Activated CD4-positive, alpha-beta T cell treated with anti-CD3 and anti-CD28 coated beads, Interleukin-2, Interleukin-4, amounts not matched to agents 100 ng/mL and 50 ng/mL, durations not matched to agents 16 hours and 8 hours (primary cell): Measurements from ENCODE around the gene LRP5.
"Not testable (repeated sequence)": the region's sequence is repeated elsewhere in the genome, so short reads cannot be mapped to it uniquely, and the experiment has no call there.

Source experiments
- DNase-seq: peaks from one replicate; pipeline ENCODE4 v3.0.0-alpha.2; 2020; ENCODE audit warnings: low spot score

The LRP5 gene

GRCh38 chr11:68282141-68282860 lies 30.1 kb upstream of the LRP5 start:
- DNase-seq = peak; percentile 81

GRCh38 chr11:68282861-68283230 lies 29.5 kb upstream of the LRP5 start:
- DNase-seq = no peak

- not testable (repeated sequence) for DNase-seq
These were observed 27.8 kb upstream of the LRP5 start for GRCh38 chr11:68284588-68284987.

- no peak for DNase-seq
These were observed 25.0 kb upstream of the LRP5 start for GRCh38 chr11:68287419-68287818.

- DNase-seq = no peak
These were observed 22.9 kb upstream of the LRP5 start for GRCh38 chr11:68289456-68289855.

- DNase-seq = no peak
These were observed 18.7 kb upstream of the LRP5 start for GRCh38 chr11:68293708-68294107.

GRCh38 chr11:68295271-68295670 lies 17.1 kb upstream of the LRP5 start:
- DNase-seq = no peak

- no peak for DNase-seq
These were observed 16.5 kb upstream of the LRP5 start for GRCh38 chr11:68295940-68296339.

GRCh38 chr11:68296344-68297051 lies 15.9 kb upstream of the LRP5 start:
- DNase-seq = no peak

- no peak for DNase-seq
These were observed 15.4 kb upstream of the LRP5 start for GRCh38 chr11:68297052-68297378.

GRCh38 chr11:68297494-68297811 lies 14.9 kb upstream of the LRP5 start:
- no peak for DNase-seq

- DNase-seq = peak; percentile 75
These were observed 14.4 kb upstream of the LRP5 start for GRCh38 chr11:68297812-68298658.

GRCh38 chr11:68298659-68299516 lies 13.5 kb upstream of the LRP5 start:
- no peak for DNase-seq

- DNase-seq = not testable (repeated sequence)
These were observed 12.9 kb upstream of the LRP5 start for GRCh38 chr11:68299517-68299879.

- DNase-seq = no peak
These were observed 12.1 kb upstream of the LRP5 start for GRCh38 chr11:68300076-68300830.

GRCh38 chr11:68302256-68302655 lies 10.1 kb upstream of the LRP5 start:
- DNase-seq = no peak

GRCh38 chr11:68302670-68303069 lies 9.7 kb upstream of the LRP5 start:
- DNase-seq = no peak

GRCh38 chr11:68303083-68303482 lies 9.3 kb upstream of the LRP5 start:
- no peak for DNase-seq

- no peak for DNase-seq
These were observed 8.2 kb upstream of the LRP5 start for GRCh38 chr11:68303982-68304780.

- no peak for DNase-seq
These were observed 5.8 kb upstream of the LRP5 start for GRCh38 chr11:68306636-68307035.

- DNase-seq = no peak
These were observed 4.3 kb upstream of the LRP5 start for GRCh38 chr11:68308068-68308467.
